Stimulated activated CD4-positive, alpha-beta T cell treated with anti-CD3 and anti-CD28 coated beads, Interleukin-1b, Interleukin-23, amount 100 ng/mL, for 4 hours (primary cell): ENCODE results near the gene ZFP28.

Source experiments
- DNase-seq, 2 donors: peaks; one replicate each; pipeline ENCODE4 v3.0.0-alpha.2; 2020; ENCODE audit warnings: low read depth in 2 of 2

ZFP28 gene

GRCh38 chr19:56538761-56539263 lies at the start of gene ZFP28:
Gene ZFP28, plus strand, starts transcription at chr19:56538948. Its CDS starts 71 bp downstream, at chr19:56539019.
- DNase-seq, result peak; percentile 56 to 74

DNA sequence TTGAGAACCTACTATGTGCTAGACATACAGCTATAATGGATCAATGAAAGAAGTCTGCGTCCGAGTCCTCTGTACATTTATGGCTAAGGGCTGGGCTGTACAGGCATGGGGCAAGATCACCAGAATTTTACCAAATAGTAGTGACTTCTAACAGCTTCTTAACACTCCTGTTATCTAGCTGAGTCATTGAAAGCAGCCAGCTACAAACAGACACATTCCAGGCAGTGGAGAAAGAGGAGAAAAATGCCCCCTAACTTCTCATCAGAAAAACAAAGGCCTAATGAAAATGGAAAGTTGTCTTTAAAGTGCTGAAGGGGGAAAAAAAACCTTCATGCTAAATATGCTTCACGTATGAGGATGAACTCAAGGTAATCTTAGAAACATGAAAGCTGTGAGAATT lies 47.3 kb upstream of the ZFP28 start:
- no peak for DNase-seq

- no peak for DNase-seq
Measured at GRCh38 chr19:56504581-56504980, 34.2 kb upstream of the ZFP28 start.

DNA sequence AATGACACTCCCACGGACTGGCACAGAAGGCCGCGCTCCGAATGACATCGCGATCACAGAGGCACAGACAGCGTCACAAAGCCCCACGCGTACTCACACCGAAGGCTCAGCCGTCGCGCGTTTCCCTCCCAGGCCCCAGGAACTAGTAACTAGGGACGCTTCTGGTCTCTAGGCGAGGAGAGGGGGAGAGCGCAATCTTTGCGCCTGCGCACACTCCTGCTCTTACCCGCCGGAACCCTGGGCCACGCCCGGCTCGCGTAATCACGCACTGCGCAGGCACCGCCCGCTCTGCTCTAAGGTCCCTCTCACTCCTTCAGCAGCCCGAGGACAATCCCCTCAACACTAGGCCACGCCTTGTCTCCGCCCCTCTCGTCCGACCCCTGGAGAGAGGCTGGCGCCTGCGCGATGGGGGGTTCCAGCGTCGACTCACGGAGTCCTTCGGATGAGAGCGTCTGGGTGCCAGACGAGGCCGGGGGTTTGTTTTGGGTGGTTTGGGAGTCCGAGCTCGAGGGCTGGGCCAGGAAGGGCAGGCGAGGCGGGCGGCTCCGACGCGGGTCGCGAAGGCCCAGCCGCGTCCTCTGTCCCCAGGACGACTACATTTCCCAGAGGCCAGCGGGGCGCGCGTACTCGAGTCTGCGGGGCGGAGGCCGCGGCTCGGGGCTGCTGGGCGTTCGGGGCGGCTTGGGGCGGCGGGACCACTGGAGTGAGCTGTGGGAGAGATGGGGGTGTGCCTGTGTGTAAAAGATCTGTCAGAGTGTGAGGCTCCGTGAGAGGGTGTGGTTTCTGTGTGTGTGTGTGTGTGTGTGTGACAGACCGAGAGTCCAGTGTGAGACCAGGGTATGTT lies 31.1 kb upstream of the ZFP28 start, which contains the start of gene ZNF471:
ZNF471 (plus strand) TSS at position 410 of the 844 bp plus-strand sequence. CDS start 3,717 bp downstream, outside the sequence.
- DNase-seq, result peak; percentile 67

- DNase-seq, result no peak
Measured at GRCh38 chr19:56508290-56508778, 30.4 kb upstream of the ZFP28 start.

DNA sequence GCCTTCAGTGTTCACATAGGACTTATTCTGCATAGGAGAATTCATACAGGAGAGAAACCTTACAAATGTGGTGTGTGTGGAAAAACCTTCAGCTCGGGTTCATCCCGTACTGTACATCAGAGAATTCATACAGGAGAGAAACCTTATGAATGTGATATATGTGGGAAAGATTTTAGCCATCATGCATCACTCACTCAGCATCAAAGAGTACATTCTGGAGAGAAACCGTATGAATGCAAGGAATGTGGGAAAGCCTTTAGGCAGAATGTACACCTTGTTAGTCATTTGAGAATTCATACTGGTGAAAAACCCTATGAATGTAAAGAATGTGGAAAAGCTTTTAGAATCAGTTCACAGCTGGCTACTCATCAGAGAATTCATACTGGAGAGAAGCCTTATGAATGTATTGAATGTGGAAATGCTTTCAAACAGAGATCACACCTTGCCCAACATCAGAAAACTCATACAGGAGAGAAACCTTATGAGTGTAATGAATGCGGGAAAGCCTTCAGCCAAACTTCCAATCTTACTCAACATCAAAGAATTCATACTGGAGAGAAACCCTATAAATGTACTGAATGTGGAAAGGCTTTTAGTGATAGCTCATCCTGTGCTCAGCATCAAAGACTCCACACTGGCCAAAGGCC lies 13.4 kb upstream of the ZFP28 start:
- DNase-seq, result no peak

DNA sequence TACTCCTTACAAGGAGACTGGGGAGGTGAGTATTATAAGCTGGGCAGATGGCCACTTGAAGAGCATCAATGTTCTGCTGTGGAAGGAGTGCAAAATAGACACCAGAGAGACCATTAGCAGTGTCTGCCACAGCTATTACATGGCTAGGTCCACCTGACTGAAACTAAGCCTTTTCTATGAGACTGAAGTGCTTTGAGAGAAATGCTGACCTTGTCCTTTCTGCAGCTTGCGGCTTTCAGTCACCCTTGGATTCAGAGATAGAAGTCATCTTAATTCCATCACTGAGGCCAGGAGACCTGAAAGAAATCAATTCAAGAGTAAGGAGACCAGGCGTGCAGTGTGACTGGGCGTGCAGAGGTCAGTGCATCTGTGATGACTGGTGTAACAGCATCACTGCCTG lies 1.3 kb upstream of the ZFP28 start:
- no peak for DNase-seq

- peak; percentile 83 to 84 for DNase-seq
Measured at GRCh38 chr19:56538254-56538760, 441 bp upstream of the ZFP28 start.

- no peak for DNase-seq
Measured at GRCh38 chr19:56543776-56544175, 5.0 kb downstream of the ZFP28 start.

GRCh38 chr19:56547535-56547934 lies 8.8 kb downstream of the ZFP28 start:
- no peak for DNase-seq

- no peak for DNase-seq
Measured at GRCh38 chr19:56554272-56554869, 15.6 kb downstream of the ZFP28 start.

DNA sequence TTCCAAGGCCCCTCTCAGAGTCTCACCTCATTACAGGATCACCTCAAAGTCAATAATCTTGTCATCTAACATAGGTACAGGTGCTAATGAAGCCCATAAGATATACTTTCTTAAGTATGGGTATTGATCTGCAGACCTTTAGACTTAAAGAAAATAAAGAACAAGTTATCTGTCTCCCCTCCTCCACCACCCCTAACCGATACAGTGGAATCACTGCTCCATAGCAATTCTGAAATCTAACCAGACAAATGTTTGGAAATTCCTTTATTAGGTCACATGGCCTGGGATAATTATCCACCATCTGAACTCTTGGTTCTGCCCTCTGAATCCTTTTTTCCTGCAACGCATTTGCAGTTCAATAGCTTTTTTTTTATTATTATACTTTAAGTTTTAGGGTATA lies 24.0 kb downstream of the ZFP28 start:
- DNase-seq, result no peak

GRCh38 chr19:56566904-56567273 lies 28.1 kb downstream of the ZFP28 start:
- DNase-seq, result peak; percentile 13 to 29

DNA sequence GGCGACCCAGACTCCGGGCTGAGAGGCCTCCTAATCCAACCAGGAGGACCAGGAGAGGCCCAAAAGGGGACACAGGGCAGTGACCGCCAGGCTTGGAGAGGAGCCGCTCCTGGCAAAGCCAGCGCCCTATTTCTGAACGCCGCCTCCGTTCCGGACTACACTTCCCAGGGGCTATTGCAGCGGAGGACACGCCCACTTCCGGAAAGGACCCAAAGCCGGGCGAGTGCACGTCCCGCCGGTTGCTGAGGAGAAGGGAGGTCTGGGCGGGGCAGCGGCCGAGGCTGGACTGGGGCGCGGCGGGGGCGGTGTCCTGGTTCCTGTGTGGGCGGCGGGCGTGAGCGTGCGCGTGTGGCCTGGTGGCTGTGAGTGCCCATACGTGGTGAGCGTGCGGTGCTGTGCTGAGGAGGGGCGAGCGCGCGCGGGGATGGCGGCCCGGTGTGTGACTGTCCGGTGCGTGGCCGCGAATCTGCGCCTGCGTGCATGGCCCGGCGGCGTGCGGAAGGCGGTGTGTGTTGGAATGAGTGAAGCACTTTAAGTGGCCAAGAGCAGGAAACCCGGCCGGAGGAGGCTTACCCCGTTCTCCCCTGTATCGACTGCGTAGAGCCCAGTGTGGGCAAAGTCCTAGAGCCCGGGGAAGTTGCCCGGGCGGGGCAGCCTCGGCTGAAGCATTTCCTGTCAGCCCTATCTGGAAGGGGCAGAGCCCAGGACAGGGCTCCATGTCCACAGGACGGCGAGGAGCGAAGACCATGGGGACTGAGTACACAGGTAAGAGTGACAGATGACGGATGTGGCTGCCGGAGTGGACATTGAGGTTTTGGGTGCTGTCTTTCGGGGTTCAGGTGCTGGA lies 28.7 kb downstream of the ZFP28 start, which contains the start of gene ZNF470:
ZNF470 (plus strand) TSS at position 195 of the 847 bp plus-strand sequence. CDS start 2,844 bp downstream, outside the sequence.
- peak; percentile 69 to 81 for DNase-seq

- no peak for DNase-seq
Measured at GRCh38 chr19:56572589-56572988, 33.8 kb downstream of the ZFP28 start.

GRCh38 chr19:56573914-56574313 lies 35.2 kb downstream of the ZFP28 start:
- no peak for DNase-seq

GRCh38 chr19:56577719-56578602 lies 39.2 kb downstream of the ZFP28 start:
- DNase-seq, result no peak

- no peak for DNase-seq
Measured at GRCh38 chr19:56594446-56594782, 55.7 kb downstream of the ZFP28 start.

DNA sequence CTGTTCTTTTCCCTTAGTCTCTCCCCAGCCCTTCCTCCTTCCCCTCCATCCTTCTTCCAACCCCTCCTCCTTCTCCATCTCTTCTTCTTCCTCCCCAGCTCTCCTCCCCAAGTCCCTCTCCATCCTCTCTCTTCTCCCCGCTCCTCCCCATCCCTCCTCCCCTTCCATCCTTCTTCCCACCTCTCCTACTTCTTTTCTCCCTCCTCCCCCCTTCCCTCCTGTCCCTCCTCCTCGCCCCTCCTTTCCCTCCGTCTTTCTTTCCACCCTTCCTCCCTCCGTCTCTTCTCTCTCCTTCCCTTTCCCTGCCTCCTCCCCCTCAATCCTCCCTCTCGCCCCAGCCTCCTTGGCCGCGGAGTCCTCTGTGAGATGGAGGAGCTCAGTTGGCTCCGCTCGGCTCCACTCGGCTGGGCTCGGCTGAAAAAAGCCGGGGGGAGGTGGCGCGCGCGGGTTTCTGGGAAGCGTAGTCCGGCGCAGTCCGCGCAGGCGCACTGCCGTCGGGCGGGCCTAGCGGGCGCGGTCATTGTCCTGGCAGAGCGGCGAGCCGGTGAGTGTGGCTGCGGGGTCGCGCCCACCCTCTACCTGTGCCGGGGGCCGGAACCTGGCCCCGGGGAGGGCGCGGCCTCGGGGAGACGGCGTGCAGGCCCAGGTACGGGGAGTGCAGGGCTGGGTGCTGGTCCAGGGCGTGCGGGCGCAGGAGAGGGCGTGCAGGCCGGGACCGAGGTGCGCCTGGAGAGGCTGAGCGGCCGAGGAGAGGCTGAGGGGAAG lies 56.2 kb downstream of the ZFP28 start, which contains the start of gene ZNF71:
ZNF71 (plus strand) TSS at position 520 of the 765 bp plus-strand sequence. CDS start 6,257 bp downstream, outside the sequence.
- DNase-seq, result peak; percentile 82 to 87
